Activated CD8-positive, alpha-beta T cell treated with anti-CD3 and anti-CD28 coated beads for 36 hours (primary cell): ENCODE data around the gene AP1M2. TPM values are rescaled to one million over a fixed set of nuclear protein-coding genes. Genes with fewer than 3 reads are reported as not detected.

ENCODE experiments used
- ATAC-seq: fragments of 200-7000 bp; cut with Tn5 transposase; one replicate; pipeline ENCODE4 v1.10.0; 2021; ENCODE audit warnings: mild to moderate bottlenecking, moderate library complexity
- CTCF ChIA-PET: fragments of 350-600 bp; sonication (Branson Sonifier 250); formaldehyde crosslinking; loops from one replicate; lab custom pipeline; 2021; ENCODE audit warnings: antibody characterized with exemption; lab: Charles Lee
- POLR2A ChIA-PET: fragments of 350-600 bp; sonication (Branson Sonifier 250); formaldehyde crosslinking; loops from one replicate; lab custom pipeline; 2021; ENCODE audit warnings: antibody characterized with exemption; lab: Charles Lee
- DNase-seq: peaks from one replicate; pipeline ENCODE4 v3.0.0-alpha.2; 2020
- H3K27ac Mint-ChIP-seq: one replicate; pipeline ENCODE4 v1.8.0; 2021; ENCODE audit warnings: mild to moderate bottlenecking, mixed read lengths
- H3K27me3 Mint-ChIP-seq: one replicate; pipeline ENCODE4 v1.8.0; 2021; ENCODE audit warnings: mixed read lengths
- H3K36me3 Mint-ChIP-seq: one replicate; pipeline ENCODE4 v1.8.0; 2021; ENCODE audit warnings: low read depth, mixed read lengths
- H3K4me1 Mint-ChIP-seq: one replicate; pipeline ENCODE4 v1.8.0; 2021; ENCODE audit warnings: low read depth, mixed read lengths
- H3K4me3 Mint-ChIP-seq: one replicate; pipeline ENCODE4 v1.8.0; 2021; ENCODE audit warnings: mild to moderate bottlenecking, moderate library complexity, mixed read lengths
- H3K9me3 Mint-ChIP-seq: one replicate; pipeline ENCODE4 v1.8.0; 2021; ENCODE audit warnings: mixed read lengths
- intact Hi-C: fragments of 100-400 bp; cut with micrococcal nuclease; formaldehyde crosslinking; loops from one replicate; pipeline ENCODE4 v1.10.0; 2022
- total RNA-seq, 2 experiments: library from RNA; stranded (reverse); gene quantifications; one replicate each; pipeline ENCODE4 v1.2.3, GENCODE V29; 2021
- TF ChIP-seq, protein P1 (sequence below): fragments of 200-600 bp; IDR thresholded peaks from one replicate; pipeline ENCODE4 v1.8.0; 2022; ENCODE audit warnings: antibody characterized with exemption, mild to moderate bottlenecking

AP1M2 gene
- total RNA-seq, 2 experiments from 2014 or later: not detected

GRCh38 chr19:10612499-10613119 is 25.5 kb upstream of the AP1M2 start:
- CTCF ChIA-PET: interaction anchor here (1.9 to 6.0 kb wide), 3 partner anchors 31 to 32 kb away, joined by 8 to 35 read pairs (median 10); no protein-coding TSS in a partner anchor
- no peaks in the 10 kb centered on the region for H3K27me3 Mint-ChIP-seq
- POLR2A ChIA-PET: interaction anchor here (1.6 to 2.4 kb wide), 4 partner anchors 10 to 46 kb away, joined by 4 to 13 read pairs (median 5); no protein-coding TSS in a partner anchor
- peak overlapping the region; percentile 5 for H3K27ac Mint-ChIP-seq
- ATAC-seq: no peak
- intact Hi-C loops: no loop called here
- H3K9me3 Mint-ChIP-seq: no peaks in the 10 kb centered on the region
- H3K4me1 Mint-ChIP-seq: peaks cover 28% of the 10 kb centered on the region
- TF ChIP-seq, protein P1, sequence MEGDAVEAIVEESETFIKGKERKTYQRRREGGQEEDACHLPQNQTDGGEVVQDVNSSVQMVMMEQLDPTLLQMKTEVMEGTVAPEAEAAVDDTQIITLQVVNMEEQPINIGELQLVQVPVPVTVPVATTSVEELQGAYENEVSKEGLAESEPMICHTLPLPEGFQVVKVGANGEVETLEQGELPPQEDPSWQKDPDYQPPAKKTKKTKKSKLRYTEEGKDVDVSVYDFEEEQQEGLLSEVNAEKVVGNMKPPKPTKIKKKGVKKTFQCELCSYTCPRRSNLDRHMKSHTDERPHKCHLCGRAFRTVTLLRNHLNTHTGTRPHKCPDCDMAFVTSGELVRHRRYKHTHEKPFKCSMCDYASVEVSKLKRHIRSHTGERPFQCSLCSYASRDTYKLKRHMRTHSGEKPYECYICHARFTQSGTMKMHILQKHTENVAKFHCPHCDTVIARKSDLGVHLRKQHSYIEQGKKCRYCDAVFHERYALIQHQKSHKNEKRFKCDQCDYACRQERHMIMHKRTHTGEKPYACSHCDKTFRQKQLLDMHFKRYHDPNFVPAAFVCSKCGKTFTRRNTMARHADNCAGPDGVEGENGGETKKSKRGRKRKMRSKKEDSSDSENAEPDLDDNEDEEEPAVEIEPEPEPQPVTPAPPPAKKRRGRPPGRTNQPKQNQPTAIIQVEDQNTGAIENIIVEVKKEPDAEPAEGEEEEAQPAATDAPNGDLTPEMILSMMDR: no peak
- H3K36me3 Mint-ChIP-seq: peaks cover 18% of the 10 kb centered on the region
- no peak overlapping the region for H3K4me3 Mint-ChIP-seq
- DNase-seq: no peak

DNA sequence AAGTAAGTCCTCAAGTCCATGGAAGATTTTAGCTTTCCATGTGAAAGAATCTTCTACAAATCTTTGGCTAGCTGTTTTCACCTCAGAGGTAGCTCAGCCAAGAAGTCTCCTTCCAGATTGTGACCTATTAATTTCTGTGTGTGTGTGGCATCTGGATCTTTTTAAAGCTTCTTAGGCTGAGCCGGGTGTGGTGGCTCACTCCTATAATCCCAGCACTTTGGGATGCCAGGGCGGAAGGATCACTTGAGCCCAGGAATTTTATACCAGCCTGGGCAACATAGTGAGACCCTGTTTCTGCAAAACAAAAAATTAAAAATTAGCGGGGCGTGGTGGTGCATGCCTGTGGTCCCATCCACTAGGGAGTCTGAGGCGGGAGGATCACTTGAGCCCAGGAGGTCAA is 24.8 kb upstream of the AP1M2 start:
- POLR2A ChIA-PET: interaction anchor here (1.1 to 2.4 kb wide), 5 partner anchors 10 to 47 kb away, joined by 3 to 13 read pairs (median 4); partner anchors contain the start of gene SLC44A2
- DNase-seq (no peak), ATAC-seq (no peak)
- intact Hi-C loops: no loop called here
- Mint-ChIP-seq H3K4me1 (peaks cover 30% of the 10 kb centered on the region), H3K27me3 (no peaks in the 10 kb centered on the region), H3K36me3 (peaks cover 21% of the 10 kb centered on the region), H3K9me3 (no peaks in the 10 kb centered on the region), H3K27ac (no peak overlapping the region), H3K4me3 (no peak overlapping the region)
- CTCF ChIA-PET: interaction anchor here (1.3 to 6.0 kb wide), 3 partner anchors 31 to 88 kb away, joined by 3 to 35 read pairs (median 12); no protein-coding TSS in a partner anchor
- TF ChIP-seq, protein P1: no peak

DNA sequence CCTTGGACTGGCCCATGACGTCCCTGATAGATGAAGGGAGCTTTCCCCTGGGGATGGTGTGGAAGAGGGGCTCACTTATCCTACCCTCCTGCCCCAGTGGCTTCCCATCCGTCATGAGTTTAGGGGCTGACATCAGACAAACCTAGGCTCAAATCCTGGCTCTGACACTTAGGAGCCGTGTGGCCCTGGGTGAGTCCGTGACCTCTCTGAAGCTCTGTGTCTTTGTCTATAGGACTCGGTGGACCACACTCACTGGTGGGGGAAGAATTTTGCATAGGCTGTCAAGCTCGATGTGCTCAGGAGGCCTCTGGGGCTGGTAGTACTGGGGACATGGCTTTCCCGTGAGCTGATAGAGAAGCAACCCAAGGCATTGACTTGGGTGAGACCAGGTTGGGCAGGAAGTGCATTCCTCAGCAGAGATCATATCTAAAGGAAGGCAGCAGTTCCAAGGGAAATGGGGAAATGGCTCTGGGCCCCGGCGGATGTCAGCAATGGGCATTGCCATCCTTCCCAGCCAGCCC is 17.4 kb upstream of the AP1M2 start:
- CTCF ChIA-PET: interaction anchor here (1.2 to 3.8 kb wide), 5 partner anchors 16 to 41 kb away, joined by 3 to 29 read pairs (median 4); no protein-coding TSS in a partner anchor
- Mint-ChIP-seq H3K4me1 (peaks cover 23% of the 10 kb centered on the region), H3K4me3 (peak overlapping the region; percentile 96), H3K27me3 (no peaks in the 10 kb centered on the region), H3K9me3 (no peaks in the 10 kb centered on the region), H3K36me3 (peaks cover 14% of the 10 kb centered on the region), H3K27ac (peak overlapping the region; percentile 96)
- POLR2A ChIA-PET: interaction anchor here (0.8 to 4.8 kb wide), 19 partner anchors 10 to 234 kb away, joined by 3 to 25 read pairs (median 4); partner anchors contain the start of genes CDKN2D and SLC44A2
- ATAC-seq (no peak), DNase-seq (peak; percentile 26)
- intact Hi-C loops: loop anchor here (5.0 kb wide), 1 partner anchor 38 kb away; no protein-coding TSS in a partner anchor
- TF ChIP-seq, protein P1: no peak

- ATAC-seq (peak; percentile 3), DNase-seq (peak; percentile 61)
- Mint-ChIP-seq H3K36me3 (peaks cover 14% of the 10 kb centered on the region), H3K4me3 (peak overlapping the region; percentile 96), H3K9me3 (no peaks in the 10 kb centered on the region), H3K27ac (peak overlapping the region; percentile 96), H3K27me3 (no peaks in the 10 kb centered on the region), H3K4me1 (peaks cover 23% of the 10 kb centered on the region)
- intact Hi-C loops: loop anchor here (5.0 kb wide), 1 partner anchor 38 kb away; no protein-coding TSS in a partner anchor
- TF ChIP-seq, protein P1: no peak
- ChIA-PET POLR2A (interaction anchor here (0.8 to 4.8 kb wide), 21 partner anchors 9 to 233 kb away, joined by 3 to 25 read pairs (median 4); partner anchors contain the start of genes CDKN2D, QTRT1, SLC44A2 and TMED1), CTCF (interaction anchor here (0.7 to 3.8 kb wide), 6 partner anchors 16 to 41 kb away, joined by 3 to 29 read pairs (median 4); no protein-coding TSS in a partner anchor)
Observed at GRCh38 chr19:10603873-10604459, 16.9 kb upstream of the AP1M2 start.
